ENCODE data around the gene HHLA2.

HHLA2 gene

DNA sequence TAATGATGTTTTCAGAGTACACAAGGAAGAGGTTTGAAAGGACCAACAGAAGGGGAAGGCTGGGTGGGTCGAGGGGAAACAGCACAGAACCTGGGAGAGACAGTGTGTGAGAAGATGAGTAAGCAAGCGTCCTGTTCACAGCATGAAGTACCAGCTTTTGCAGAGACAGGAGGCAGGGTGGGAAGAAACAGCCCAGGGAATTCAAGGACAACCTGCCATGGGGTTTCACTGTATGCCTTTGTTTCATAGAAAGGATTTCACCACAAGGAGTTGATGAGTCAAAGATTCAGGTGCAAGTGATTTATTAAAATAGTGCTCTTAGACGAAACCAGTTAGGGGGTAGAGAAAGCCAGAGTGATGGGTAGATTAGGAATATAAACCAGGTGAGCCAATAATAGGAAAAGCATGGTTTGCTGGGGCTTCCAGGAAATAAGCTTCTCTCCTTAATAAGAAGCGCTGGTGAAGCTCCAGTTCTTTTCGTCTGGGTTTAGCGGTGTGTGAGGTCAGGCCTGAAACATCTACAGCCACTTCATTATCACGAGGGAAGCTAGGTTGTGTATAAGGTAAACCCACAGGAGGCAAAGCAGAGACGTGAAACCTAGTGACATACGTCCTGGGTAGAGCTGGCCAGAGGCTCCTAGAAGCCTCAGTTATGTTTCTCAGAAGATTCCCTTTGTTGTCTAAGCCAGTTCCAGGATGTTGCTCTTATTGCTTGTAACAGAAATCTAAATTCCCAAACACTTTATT lies 3.9 kb downstream of the HHLA2 start:
- DNase-seq = no peak

DNA sequence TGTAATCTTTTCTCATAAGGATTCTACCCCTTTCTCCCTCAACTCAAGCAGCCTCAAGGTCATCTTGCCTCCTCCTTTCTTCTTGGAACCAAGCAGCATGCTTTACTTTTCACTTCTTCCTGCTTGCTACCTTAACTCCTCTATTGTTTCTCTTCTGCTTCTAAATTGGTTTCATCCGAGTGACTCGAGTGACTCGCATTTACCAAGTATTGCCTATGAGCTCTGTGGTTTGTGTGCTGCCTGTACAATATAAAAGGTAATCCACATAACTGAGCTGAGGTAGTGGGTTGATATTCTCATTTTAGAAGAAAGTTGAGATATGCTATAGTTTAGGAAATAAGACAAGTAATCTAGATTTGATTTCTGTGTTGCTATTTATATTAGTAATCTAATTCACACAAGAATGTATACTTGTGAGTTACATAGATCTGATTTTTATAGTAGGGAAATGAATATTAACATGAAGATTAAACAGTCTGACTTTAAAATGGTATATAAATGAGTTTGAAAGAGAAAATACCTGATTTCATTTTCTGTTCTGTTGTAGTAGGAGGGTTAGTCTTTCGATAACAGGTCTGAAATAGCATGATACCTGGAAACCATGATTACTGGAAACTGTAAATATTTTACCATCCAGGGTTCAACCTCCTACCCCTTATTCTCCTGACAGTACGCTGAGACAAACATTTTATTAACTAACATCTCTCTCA lies 5.5 kb downstream of the HHLA2 start:
- DNase-seq = no peak

DNA sequence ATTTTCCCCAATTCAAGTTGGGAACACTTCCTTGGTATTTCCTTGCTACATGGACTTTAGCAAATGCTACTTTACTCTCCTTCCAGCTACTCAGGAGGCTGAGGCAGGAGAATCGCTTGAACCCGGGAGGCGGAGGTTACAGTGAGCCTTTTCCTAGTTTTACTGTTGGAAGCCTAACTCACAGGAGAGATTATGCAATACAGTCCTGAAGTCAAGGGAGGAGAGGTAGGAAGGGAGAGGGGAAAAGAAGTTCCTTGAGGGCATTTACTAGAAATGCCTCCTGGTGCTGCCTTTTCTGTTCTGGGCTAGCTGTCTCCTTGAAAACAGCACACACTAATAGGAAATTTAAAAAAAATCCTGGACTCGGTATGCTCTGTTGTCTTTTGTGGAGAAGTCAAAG lies 6.2 kb downstream of the HHLA2 start:
- no peak for DNase-seq

DNA sequence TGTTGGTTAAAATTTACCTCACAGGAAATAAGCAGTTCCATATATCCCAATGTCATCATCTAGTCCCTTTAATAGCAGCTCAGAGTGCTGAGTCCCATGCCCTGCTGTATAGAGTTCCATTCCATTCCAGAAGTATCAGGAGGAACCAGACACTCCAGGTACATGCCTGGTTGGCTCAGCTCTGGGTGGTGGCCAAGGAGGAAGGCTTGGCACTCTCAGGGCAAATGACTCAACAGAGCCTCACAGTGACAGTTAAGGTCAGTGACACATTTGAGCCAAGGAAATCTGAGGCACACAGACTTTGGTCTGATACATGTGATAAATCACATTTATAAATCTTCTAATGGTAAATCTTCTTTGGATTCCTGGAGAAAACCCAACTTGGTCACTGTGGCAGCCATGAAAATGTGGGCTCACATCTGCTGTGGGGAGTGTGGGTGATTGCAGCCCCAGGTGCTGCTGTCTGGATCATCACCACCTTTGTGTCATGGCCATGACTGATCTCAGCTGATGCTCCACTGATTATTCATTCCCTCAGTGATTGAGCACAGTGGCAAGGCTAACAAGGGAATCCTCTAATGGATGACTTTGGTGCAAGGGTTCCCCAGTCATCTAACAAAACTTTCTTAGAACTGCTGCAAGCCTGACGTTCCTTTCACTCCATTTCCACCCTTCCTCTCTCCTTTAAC lies 9.3 kb downstream of the HHLA2 start:
- DNase-seq = no peak

DNA sequence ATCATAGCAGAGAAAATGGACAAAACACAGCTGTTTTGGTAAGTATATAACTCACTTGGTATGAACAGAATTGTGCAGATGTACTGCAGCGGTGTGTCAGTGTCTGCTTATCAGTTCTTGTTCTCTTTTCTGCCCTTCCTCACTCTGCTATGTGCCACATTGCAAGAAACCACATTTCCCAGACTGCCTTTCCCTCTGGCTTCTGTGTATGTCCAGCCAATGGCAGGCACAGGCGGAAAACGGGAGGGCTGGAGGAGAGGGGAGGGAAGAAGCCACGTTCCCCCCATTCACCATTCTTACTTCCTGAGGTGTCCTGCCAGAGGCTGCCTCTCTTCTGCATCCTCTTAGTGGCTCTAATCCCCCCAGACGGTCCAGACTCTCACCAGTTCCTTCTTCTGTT lies 15.4 kb downstream of the HHLA2 start:
- DNase-seq = no peak

DNA sequence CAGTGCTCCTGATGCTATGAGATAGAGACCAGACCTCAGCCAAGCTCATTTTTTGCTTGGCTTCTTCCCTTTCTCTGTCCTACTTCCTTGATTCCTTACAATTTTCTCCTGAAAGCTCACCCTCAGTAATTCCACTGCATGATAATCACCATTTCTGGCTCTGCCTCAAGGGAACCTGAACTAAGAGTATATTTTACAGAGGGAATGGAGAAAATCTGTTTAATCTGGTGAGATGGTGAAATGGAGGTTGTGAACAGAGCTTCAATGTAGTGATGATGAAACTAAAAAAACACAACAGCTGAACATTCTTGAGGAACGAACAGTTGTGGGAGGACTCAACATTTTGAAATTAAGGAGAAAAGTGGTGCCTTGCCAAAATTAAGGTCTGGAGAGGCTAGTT lies 16.3 kb downstream of the HHLA2 start:
- DNase-seq = no peak

DNA sequence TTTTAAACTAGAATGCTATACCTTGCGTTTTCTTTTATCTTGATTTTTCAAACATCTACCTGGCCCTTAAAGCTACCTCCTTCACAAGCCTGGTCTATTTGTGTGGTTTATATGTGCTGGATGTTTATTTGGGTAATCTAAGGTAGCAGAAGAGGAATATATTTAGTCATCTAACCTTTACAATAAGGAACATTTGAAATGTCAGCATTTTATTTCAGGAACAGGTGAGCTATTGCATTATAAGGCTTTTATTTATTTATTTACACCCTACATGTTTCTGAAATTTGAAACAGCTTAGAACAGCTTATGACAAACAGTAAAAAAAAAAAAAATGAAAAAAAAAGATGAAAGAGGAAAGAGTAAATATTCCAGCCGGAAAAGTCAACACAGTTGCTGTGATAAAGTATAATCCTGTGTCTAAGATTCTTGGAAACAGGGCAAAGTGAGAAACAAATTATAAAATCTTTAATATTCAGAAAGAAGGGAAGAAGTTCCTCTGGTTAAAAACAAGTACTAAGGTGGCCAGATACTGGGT lies 19.5 kb downstream of the HHLA2 start:
- no peak for DNase-seq

DNA sequence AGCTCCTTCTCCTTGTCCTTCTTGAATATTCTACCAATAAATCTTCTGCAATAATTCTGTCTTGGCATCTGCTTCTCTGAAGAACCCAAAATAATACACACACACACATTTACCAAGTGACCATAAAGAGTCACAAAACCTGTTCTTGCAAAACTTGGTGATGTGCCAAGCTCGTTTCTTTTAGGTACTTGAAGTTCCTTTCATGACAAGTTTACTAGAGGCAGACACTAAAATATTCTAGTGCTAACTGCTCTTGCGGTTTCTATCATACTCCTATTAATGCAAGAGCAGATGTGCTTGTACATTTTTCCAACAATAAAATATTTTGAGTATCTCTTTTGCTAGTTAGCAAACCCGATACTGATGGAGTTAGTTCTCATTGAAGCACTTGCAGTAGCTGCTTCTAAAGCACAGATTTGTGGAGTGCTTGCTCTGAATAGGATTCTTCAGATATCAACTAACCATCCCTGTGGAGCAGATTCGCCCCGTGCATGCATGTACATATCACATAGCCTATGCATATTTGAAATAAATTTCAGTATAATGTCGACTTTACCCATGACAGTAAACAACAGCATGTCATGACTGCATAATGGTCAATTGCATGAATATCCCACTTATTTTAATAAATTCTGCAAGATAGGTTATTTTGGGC lies 23.2 kb downstream of the HHLA2 start:
- DNase-seq = no peak

DNA sequence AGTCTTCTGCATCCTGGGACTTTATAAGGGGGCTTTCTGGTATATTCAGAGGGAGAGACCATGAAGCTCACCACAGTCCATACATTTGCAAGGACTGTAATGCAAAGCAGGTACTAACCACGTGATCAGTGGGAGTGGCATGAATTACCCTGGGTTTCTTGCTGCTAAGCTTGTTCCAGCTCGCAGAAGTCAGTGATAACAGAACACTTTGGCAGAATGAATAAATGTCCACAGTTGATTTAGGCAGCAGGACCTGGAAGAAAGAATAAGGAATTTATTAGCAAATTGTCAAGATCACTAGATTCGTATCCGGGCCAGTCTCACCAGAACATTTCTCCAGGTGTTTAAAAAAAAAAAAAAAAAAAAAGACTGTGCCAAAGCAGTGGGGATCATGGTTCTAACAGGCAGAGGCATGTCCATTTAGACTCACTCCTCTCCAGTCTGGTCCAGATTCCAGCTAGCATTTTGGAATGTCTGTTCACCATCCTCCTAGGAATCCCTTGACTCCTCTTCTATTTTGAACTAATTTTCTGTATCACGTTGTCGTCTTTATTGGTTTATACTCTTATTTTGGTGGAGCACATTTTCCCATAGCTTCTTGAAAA lies 24.5 kb downstream of the HHLA2 start:
- no peak for DNase-seq

DNA sequence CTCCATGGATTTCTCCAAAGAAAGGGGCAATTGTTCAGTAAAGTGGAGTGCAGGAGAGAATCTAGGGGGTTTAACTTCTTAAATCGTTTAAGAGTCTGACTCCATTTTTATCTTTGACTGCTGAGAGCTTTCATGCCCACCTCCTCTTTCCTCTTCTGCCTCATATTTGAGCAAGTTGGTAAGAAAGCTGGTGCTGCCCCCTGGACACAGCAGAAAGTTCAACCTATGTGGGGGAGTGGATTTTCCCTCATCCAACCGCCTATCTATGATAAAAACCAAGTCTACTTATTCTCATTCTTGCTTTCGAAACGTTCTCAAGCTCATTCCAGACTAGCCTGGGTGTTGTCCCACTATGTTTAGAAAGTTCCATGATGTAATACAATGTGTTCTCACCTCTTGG lies 26.0 kb downstream of the HHLA2 start:
- peak; percentile 30 for DNase-seq

DNA sequence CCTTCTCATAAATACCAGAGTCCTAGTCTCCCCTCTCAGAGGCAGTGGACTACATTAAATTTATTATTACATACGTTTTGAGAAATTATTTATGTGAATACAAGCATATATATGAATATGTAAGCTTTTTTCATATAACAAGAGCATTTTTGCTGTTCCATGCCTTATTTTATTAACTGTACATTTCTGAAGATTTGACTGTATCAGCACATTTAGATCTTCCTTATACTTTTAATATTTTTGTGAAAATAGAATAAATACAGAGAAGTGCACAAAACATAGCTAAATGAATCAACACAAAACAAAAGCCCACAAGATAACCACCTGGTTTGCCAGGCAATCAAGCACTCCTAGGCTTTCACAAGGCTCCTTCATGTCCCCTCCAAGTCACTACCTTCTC lies 27.8 kb downstream of the HHLA2 start:
- DNase-seq = no peak

DNA sequence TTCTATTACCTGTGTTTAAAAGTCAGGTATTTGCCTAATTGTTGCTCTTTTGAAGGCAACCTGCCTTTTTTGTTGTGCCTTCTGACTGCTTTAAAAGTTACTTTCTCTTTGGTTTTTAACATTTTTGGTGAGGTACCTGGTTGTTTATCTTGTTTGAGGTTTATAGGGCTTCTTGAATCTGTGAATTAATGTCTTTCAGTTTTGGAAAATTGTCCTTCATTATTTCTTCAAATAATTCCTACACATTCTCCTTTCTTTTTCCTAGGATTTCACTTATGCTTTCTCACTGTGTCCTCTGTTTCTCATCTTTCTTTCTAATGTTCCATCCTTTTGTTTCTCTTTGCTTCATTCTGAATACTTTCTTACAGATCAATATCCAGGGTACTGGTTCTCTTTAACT lies 30.8 kb downstream of the HHLA2 start:
- no peak for DNase-seq

DNA sequence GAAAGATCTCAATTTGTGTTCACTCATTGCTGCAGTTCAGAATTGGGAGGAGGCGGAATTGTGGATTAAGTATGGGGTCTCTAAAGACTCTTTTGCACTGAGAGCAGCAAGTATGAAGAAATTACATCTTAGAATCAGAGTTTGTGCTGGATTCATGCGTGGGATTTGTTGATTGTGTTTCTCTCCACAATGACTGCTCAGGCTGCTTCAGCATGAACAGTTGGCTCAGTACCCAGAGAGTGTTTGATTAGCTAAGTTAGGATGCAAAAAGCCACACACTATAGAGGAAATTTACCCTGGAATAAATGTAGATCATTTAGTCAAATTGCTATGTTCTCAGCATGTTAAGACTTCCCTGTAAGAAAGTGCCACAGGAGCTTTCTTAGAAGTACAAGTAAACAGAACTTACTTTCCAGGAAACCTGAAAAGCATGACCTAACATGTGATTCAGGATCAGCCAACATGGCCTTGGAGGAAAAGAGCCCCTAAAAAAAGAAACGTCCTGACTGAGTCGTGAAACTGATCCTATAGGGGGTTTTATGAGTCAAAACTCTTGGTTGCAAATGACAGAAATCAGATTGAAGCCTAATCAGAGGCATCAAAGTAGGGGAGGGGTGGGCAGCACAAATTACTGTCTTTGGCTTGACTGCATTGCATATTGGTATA lies 32.6 kb downstream of the HHLA2 start:
- DNase-seq = no peak

DNA sequence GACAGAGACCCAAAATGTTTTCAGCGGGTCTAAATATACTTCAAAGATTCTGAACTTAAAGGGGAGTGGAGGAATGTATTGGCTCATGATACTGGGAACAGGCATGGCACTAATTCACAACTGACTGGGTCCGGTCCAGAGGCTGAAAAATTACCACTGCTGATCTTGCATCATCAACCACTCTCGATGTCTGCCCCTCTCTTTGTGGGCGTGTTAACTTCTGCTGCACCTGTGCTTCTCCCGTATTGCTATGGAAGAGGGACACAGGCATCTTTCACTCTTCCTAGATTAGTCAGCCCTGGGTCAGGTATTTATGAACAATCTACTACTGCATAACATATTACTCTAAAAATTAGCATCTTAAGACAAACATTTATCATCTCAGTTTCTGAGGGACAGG lies 33.2 kb downstream of the HHLA2 start:
- no peak for DNase-seq

DNA sequence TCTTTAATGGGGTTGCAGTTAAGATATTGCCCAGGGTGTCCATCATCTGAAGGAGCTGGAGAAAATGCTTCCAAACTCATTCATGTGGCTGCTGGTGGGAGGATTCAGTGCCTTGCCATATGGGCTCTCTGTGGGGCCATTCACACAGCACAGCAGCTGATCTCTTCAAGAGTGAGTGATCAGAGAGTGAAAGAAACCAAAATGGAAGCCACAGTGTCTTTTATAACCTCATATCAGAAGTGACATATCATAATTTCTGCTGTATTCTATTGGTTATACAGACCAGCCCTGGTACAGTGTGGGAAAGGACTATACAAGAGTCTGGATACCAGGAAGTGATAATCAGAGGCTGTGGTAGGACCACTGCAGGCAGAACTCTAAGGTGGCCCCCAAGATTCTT lies 33.6 kb downstream of the HHLA2 start:
- DNase-seq = no peak

DNA sequence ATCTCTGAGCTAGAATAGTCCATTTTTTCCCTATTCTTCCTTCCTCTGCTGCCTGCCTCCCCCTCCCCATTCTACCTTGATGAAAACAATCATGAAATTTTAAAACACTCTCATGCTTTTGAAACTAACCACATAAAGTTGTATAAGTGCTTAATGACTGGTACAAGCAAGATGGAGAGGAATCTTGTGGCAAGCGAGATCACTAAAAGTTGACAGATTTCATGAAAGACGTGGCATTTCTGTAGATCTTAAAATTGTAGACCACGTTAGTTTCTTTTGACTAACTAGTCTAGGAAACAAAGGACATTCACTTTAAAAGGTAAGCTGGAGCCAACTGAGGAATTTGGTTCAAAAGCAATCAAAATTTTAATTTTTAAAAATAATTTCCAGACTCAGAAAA lies 35.4 kb downstream of the HHLA2 start:
- DNase-seq = no peak

DNA sequence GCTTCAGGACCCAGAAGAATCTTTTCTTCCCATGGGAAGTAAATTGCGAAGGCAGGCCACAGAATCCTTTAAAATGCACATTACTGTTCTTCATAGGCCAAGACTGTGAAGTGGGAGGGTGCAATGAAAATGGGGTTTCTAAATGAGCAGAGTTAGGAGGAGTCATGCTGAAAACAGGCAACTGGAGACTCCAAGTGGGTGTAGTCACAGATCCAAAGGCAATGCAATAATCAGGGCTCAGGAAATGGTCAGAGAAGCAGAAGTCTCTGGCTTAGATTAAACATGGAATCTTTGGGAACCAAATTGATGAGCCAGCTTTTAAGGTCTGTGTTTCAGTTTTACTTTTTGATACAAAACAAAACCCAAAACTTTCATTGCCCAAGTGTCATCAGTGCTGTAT lies 37.6 kb downstream of the HHLA2 start:
- peak; percentile 55 for DNase-seq

DNA sequence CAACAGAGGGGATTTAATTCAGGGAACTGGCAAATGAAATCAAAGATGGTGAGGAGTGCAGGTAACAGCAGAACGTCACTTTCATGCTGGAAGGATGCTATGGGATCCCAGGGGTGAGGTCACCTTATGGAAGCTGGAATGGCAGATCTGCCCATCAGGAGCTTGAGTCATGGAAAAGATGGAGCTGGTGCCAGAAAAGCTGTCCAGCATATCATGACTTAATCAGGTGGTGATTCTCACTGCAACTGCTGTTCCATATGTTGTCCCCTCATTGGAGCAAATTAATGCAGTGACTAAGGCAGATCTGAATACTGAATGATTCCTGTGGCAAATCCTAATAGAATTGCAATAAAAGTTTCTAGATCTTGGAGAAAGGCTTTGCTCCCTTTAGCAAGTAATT lies 38.4 kb downstream of the HHLA2 start:
- no peak for DNase-seq

DNA sequence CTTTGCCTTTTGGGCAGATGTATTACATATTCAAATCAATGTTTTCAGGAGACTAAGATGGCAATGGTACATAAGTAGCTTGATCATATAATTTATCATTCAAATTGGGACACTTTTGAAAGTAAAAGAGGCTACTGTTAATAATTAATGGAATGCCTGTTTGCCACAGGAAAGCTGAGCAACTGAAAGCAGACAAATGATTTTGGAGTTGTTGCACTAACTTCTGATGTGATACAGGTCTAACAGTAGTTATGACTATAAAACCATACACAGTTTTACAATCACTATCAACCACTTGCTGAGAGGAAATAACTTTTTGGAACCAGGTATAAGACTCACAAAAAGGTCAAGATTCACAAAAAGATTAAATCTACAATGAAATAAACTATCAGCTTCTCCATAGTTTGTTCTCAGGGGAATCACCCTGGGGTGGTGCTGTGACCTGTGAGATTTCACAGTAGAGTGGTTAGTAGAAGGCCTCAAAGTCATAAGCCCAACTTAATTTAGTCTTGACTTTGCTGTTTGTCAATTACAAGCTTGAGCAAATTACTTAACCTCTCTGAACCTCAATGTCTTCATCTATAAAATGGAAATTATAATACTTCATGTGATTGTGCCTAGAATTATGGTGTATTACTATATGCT lies 42.7 kb downstream of the HHLA2 start:
- no peak for DNase-seq

DNA sequence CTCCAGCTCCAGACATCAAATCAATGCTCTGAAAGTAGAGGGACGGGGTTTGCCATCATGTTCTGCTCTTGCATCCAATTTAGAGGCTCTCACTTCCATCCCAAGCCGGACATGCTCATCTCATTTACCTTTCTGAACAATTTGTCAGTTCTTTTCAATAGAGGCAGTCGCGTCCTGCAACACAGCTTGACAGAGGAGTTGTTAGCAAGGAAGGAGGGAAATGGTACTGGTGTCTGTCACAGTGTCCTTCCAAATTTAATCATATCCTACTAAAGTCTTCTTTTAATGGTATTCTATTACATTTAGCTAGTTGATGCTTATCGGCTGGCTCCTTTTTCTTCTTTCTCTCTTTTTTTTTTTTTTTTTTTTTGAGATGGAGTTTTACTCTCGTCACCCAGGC lies 45.6 kb downstream of the HHLA2 start:
- no peak for DNase-seq

DNA sequence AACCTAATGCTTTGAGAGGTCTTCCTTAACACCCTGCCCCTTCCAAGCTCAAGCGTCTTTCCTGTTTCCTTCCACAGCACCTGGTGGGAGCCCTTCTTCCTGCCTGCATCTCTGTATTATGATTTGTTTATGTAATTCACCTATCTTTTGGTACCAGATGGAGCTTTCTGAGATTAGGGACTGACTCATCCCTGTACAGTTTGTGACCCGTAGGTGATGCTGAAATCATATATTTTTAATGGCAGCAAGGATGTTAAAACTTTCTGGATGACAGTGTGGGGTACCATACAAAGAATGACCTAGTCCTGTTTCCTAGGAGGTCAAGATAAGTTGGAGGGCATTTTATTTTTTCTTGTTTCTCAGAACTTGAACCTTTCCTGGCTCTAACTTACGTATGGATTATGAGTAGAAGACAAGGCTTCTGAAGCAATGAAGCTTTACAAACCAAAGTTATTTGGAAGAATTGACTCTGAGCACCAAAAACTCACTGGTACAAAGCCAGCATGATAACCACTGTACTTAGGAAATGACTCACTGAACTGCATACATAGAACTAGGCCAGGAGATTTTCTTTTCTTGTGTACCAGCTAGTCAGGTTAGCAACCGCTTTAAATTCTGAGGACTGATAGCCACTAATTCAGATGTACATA lies 46.6 kb downstream of the HHLA2 start:
- no peak for DNase-seq
